PC-3 (cell line): ENCODE results near the gene SHLD2.
"Not testable (repeated sequence)": the region's sequence is repeated elsewhere in the genome, so short reads cannot be mapped to it uniquely, and the experiment has no call there.

Experiments
- EZH2 ChIP-seq: fragments of 300-600 bp; sonication (generic); IDR thresholded peaks from one replicate; pipeline ENCODE4 v1.6.1; 2017; ENCODE audit warnings: antibody characterized with exemption, mild to moderate bottlenecking, low read length; ENCODE audit not compliant: unreplicated experiment
- EZH2phosphoT487 ChIP-seq: fragments of 300-600 bp; sonication (generic); IDR thresholded peaks from 2 replicates; pipeline ENCODE4 v1.6.1; 2018; ENCODE audit warnings: mild to moderate bottlenecking, antibody characterized with exemption, low read length, borderline replicate concordance
- TF ChIP-seq, protein P1 (sequence below): fragments of 300-600 bp; sonication (generic); conservative IDR thresholded peaks from 2 replicates; pipeline ENCODE4 v1.5.1; 2017; ENCODE audit warnings: antibody characterized with exemption, low read depth, mild to moderate bottlenecking, low read length

DNA sequence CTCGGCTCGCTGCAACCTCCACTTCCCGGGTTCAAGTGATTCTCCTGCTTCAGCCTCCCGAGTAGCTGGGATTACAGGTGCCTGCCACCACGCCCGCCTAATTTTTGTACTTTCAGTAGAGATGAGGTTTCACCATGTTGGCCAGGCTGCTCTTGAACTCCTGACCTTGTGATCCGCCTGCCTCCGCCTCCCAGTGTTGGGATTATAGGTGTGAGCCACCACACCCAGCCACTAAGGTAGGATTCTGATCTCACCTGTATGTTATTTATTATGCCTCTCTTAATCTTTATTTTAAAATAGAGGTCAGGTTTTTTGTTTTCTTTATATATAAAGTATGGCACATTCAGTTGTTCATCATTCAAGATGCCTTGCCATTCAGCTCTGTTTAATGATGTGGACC, 9.7 kb downstream of the SHLD2 start:
- TF ChIP-seq EZH2phosphoT487, EZH2: not testable (repeated sequence)
- TF ChIP-seq, protein P1, sequence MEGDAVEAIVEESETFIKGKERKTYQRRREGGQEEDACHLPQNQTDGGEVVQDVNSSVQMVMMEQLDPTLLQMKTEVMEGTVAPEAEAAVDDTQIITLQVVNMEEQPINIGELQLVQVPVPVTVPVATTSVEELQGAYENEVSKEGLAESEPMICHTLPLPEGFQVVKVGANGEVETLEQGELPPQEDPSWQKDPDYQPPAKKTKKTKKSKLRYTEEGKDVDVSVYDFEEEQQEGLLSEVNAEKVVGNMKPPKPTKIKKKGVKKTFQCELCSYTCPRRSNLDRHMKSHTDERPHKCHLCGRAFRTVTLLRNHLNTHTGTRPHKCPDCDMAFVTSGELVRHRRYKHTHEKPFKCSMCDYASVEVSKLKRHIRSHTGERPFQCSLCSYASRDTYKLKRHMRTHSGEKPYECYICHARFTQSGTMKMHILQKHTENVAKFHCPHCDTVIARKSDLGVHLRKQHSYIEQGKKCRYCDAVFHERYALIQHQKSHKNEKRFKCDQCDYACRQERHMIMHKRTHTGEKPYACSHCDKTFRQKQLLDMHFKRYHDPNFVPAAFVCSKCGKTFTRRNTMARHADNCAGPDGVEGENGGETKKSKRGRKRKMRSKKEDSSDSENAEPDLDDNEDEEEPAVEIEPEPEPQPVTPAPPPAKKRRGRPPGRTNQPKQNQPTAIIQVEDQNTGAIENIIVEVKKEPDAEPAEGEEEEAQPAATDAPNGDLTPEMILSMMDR, result not testable (repeated sequence)
